PC-9 (cell line): Measurements from ENCODE around the gene ARL2.

Experiments used
- CTCF ChIP-seq: fragments of 200-600 bp; sonication (generic); conservative IDR thresholded peaks from 2 replicates; pipeline ENCODE4 v1.6.1; 2017; ENCODE audit warnings: mixed run types, antibody characterized with exemption, mild to moderate bottlenecking, moderate library complexity
- EZH2 ChIP-seq: fragments of 200-600 bp; sonication (generic); IDR thresholded peaks from 2 replicates; pipeline ENCODE4 v1.8.0; 2017; ENCODE audit warnings: antibody characterized with exemption, low read depth

GRCh38 chr11:65063532-65063931, 49.6 kb downstream of the ARL2 start:
- TF ChIP-seq CTCF: no peak
- TF ChIP-seq EZH2: no peak
